Posterior cingulate gyrus (tissue), 11 donors: ENCODE results near the gene MARK2.

Experiments used
- DNase-seq, 10 donors: peaks; one replicate each; pipeline versions ENCODE4 v3.0.0 to v3.0.0-alpha.2; 2020 to 2021; ENCODE audit warnings: mixed read lengths in 3 of 10
- intact Hi-C: fragments of 100-400 bp; cut with DNase I; formaldehyde crosslinking; loops from one replicate; pipeline ENCODE4 v1.15.1; 2023

MARK2 gene

DNA sequence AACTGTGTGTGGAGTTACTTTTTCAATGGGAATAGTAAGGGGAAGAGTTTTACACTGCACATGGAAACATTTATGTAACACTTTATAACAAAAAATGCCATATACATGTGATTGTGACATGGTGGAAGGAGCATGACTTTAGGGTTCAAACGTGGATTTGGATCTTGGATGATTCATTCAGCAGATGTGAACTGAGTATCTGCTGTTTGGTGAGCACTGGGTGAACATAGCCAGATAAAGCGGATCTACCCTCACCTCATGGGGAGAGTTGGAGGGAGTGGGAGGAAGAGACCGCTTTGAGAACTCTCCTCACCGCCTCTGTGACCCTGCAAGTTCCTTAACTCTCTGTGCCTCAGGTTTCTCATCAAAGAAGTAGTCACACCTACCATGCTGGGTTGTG is 103.0 kb downstream of the MARK2 start:
- intact Hi-C loops, result no loop called here

DNA sequence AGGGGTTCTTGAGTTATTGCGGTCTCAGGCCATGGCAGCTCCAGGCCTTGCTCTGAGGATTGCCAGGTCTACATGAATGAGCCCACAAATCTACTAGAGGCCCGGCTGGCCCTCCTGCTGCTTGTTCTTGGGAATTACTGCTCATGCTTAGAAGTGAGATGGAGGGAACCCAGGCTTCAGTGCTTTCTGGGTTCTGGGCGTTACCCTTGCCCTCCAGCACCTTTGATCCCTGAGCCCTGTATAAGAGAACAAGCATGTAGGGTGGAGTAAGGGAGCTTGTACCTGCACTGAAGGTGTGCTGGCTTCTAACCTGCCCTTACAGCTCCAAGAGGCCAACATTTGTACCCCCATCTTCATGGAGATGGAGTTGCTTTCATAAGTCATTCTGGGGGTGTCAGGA is 103.9 kb downstream of the MARK2 start:
- intact Hi-C loops, result no loop called here
- no peak for DNase-seq

More for the DNA sequence above, 103.0 kb downstream of the MARK2 start:
- no peak for DNase-seq

DNA sequence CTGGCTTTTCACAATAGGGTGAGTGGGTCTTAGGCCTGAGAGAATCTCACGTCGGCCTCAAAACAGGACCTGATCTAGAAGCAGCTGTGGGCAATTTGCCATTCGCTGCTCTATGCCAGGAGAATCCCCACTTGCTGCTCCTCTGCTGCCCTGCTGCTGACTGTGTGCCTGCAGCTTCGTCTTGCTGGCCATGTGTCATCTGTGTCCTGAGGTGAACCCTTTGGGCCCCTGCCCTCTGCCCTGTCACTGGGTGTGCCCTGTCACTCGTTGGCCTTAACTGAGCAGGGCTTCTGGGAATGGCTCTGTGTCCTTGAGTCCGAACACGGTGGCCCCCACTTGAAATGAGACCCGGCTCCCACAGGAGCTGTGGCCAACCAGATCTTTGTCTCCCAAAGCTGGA is 106.1 kb downstream of the MARK2 start:
- DNase-seq, result no peak
- intact Hi-C loops, result loop anchor here (1.0 kb wide), 1 partner anchor 177 kb away; the partner anchor contains the start of gene ZFTA

DNA sequence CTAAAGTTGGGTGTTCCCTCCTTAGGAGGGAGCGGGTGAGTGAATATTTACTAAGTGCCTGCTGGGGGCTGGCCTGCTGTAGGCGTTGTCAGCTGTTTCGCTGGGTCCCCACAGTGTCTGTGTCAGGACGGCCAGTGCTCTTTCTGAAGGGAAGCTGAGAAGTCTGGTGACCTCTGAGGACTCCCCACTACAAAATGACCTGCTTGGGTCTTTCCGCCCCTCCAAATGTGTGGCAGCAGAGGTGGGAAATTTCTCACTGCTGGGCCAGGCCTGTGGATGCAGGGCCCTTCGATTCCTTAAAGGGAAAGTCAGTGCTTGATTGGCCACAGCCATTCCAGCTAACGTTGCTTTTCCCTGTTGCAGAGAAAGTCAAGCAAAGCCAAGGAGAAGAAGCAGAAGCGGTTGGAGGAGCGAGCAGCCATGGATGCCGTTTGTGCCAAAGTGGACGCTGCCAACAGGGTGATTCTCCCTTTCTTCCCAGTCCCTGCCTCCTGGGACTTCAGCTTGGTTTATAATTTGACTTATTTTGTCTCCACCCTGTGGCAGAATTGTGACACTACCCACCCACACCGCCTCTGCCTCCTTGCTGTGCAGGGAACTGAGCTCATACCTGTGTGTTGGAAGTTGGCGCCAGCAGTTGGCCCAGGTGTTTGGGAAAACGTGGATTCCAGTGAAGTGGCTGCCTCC is 106.7 kb downstream of the MARK2 start:
- intact Hi-C loops, result loop anchor here (1.0 kb wide), 2 partner anchors 108 to 177 kb away; partner anchors contain the start of gene ZFTA
- peak; percentile 47 to 95 (median 72) for DNase-seq

DNA sequence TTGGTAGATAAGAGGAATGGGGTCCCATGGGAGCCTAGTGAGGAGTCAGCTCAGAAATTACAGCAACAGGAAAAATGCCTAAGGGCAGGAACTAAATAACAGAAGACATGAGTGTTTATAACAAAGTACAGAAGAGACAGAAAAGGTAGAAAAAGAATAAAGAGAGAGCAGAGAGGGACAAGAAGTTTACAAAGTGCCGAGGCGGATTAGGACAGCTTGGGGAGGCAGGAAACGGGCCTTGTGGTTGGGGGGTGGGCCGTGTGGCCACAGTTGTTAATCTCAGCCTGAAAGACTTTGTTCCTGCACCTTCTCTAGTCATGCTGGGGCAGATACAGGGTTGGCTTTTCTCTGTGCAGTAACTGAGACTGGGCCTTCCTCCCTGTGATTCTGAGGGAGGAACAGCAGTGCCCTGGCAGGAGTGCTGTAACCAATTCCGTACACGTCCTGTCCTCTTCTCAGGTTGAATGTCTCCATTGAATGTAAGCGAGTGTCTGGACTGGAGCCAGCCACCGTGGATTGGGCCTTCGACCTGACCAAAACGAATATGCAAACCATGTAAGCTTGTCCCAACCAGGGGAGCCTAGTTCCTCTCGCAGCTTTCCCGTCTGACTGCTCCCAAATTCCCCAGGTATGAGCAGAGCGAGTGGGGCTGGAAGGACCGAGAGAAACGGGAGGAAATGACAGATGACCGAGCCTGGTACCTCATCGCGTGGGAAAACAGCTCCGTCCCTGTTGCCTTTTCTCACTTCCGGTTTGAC is 113.0 kb downstream of the MARK2 start:
- peak in 1 of 10 donors; percentile 20 for DNase-seq

DNA sequence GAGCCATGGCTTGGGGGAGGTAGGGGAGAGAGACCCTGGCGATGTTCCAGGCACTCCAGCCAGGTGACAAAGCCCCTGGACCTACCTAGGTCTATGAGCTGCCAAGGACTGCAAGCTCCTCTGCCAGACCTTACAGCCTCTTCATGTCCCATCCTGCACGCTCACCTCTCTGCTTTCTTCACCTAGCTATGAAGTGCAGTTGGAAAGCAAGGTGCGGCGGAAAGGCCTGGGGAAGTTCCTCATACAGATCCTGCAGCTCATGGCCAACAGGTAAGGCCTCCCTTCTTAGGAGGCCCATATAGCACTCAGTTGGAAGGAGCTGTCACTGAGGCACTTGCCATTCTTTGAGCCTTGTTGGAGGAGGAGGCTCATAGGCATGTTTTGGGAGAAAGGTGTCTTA is 113.7 kb downstream of the MARK2 start:
- intact Hi-C loops, result no loop called here
- peak in 1 of 10 donors; percentile 38 for DNase-seq

More for the DNA sequence above, 113.0 kb downstream of the MARK2 start:
- intact Hi-C loops, result no loop called here

DNA sequence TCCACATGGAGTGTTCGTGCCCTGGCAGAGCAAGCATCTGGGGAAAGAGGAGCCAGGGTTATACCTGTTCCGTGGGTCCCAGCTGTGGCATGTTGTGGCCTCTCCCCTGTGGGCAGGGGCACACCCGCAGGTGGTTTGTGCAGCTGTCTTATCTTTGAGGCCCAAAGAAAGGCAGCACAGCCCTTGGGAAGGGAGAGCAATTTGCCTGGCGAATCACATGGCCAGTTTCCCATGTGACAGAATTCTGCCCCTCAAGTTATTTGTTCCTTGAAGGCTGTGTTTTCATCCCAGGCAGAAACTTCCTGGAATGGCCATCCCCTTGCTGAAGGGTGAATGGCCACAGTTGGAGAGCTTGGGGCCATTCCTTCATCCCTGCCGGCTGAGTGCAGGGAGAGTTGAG is 119.1 kb downstream of the MARK2 start:
- no peak for DNase-seq
- intact Hi-C loops, result no loop called here
